ENCODE results near the gene GALNT10.

DNA sequence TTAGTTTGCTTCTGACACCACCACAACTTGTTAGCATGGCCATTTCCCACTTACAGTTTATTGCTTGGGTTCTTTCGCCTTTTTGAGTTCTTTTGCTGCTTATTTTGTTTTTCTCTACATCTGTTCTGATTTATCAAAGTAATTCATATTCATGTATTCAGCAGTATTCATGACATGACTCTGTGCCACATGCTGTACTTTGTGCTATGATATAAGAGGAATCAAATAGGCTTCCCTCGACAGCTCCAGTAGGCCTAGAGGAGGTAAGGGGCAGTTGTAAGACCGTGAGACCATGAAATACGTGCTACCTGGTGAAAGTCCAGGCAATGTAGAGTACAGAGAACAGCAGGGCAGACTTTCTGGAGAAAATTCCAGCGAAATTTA, 144.5 kb downstream of the GALNT10 start:
- TF ChIP-seq, protein P1, sequence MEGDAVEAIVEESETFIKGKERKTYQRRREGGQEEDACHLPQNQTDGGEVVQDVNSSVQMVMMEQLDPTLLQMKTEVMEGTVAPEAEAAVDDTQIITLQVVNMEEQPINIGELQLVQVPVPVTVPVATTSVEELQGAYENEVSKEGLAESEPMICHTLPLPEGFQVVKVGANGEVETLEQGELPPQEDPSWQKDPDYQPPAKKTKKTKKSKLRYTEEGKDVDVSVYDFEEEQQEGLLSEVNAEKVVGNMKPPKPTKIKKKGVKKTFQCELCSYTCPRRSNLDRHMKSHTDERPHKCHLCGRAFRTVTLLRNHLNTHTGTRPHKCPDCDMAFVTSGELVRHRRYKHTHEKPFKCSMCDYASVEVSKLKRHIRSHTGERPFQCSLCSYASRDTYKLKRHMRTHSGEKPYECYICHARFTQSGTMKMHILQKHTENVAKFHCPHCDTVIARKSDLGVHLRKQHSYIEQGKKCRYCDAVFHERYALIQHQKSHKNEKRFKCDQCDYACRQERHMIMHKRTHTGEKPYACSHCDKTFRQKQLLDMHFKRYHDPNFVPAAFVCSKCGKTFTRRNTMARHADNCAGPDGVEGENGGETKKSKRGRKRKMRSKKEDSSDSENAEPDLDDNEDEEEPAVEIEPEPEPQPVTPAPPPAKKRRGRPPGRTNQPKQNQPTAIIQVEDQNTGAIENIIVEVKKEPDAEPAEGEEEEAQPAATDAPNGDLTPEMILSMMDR (IDR thresholded peaks at IDR 0.05): no peak
- TF ChIP-seq ZFX (IDR thresholded peaks at IDR 0.05; ENCODE audit: borderline replicate concordance): no peak
